DMS153 treated with DMSO at 0.1 percent for 48 hours (cell line): ENCODE data around the gene SARDH.
"Not testable (repeated sequence)": the region's sequence is repeated elsewhere in the genome, so short reads cannot be mapped to it uniquely, and the experiment has no call there.

ENCODE experiments used
- DNase-seq: peaks from one replicate; lab custom pipeline; 2025; ENCODE audit not compliant: unreplicated experiment; lab: John Stamatoyannopoulos, UW

The SARDH gene

DNA sequence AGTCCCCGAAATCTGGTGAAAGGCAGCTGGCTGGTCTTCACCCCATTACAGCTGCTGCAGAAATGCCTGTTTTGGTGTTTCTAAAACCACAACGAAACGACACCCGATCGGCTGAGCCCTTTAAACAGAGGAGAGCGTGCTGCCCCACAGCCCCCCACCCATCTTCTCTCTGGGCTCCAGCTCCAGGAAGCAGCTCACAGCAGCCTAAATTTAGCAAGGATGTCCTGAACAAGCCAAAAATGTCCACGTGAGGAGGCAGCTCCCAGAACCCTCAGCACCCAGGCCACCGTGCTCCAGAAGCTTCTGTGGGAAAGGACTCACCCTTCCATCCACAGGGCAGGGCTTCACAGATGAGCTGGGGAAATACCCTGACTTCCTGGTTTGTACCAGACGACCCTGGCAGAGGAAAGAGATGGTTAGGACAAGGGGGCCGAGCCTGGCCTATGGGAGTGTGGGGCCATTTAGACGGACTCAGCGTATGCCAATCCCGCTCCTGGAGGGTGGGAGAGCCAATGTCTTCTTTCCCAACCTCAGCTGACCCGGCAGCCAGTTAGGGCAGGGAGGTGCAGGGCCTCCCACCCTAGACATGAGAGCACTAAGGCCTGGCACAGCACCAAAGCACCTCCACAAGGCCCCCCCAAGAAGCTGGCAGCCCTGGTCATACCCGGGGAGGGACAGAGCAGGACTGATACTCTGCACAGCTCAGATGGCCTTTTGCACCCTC, 39.1 kb upstream of the SARDH start:
- DNase-seq, result no peak

DNA sequence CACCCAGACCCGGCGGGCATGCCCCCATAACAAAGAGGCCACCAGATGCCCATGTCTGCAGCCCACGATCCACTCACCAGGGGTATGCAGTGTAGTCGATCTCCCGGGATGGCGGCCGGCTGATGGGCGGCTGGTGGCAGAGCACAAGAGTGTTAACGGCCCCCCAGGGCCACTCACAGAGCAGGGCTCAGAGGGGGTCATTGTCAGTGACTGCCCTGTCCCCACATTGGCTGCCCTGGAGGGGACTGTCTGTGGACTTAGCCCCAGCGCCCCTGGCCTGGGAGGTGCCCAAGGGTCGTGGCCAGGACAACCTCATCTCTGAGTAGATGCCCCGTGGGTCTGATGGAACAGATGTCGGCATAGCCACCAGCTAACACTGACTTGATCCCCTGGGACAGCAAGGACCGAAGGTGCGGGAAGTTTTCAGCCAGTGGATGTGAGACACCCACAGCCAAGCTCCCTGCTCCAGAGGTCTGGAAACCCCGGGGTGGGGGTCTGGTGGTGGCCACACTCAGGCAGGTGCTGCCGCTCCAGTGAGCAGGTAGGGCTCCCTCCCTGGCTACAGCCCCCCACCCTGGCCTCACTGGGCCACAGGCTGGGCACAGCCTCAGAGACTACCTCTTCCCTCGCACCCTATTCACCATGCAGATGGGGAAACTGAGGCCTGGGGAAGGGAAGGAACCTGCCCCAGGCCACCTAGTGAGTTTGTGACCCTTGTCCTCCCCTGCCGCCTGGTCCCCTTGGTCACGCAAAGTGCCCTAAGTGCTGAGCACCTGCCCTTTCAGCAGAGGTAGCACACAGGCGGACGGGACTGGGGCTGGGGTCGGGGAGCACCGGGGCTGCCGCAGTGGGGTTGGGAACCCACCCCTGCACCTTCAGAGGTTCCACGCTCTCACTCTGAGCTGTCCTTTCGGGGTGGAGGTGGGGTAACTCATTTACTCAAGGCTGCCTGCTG, 38.1 kb upstream of the SARDH start:
- DNase-seq, result no peak

DNA sequence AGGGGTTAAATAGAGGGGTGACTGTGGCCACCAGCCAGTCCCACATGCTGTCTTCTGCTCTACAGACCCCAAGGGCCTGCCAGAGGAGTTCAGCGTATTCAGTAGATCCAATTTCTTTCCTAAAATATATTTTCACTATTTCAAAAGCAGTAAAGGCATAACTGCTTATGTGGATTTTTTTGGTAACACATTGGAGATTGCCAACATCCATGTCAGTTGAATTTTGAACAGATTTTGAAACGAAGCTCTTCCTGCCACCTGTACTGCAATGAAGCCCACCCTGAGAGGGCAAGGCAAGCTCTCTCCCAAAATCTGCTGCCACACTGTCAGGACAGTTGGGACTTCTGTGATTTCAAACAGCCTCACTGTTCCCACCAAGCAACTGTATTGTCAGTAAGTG, 37.1 kb upstream of the SARDH start:
- no peak for DNase-seq

DNA sequence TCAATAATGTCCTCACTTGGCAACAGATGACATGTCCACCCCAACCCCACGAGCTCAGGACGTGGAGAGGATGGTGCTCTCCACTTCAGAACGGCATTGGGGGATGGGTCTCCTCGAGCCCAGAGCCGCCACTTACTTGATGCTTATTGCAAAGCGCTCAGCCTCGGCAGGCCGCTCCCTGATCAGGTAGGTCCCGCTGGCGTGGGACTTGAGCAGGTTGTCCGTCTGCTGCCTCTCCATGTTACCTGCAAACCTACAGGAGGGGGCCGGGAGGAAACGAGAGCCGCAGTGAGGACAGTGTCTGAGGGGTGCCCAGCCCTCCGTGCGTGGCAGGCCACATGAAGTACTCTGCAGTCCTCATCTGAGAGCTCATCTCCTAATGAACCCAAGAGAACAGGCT, 36.6 kb upstream of the SARDH start:
- DNase-seq, result no peak

DNA sequence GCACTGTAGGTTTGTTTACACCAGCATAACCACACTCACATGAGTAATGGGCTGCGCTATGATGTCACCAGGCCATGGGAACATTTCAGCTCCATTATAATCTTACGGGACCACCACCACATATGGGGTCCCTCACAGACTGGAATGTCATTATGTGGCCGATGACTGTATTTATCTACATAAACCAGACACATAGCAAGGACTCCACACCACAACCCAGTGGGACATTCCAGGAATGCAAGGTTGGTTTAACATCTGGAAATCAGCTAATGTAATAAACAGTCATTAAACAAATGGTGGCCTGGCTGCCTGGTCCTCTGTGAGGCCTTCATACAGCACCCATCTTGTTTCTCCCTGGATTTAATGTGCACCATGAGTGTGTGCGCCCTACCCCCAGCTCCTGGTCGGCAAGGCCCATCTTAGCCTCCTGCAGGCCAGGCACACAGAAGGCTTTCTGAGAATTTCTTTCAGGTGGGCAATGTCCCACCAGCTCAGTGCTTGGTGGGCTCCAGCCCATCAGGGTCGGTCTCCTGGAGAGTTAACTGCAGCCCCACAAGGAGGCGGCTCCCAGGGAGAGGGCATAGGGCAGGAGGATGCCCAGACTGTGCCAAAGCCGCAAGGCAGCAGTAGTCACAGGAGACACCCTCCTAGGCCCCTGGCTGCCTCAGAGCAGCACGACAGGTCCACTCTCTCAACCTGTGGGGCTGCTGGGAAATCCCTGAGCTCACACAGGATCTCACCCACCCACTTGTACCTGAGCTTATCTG, 35.9 kb upstream of the SARDH start:
- DNase-seq, result no peak

DNA sequence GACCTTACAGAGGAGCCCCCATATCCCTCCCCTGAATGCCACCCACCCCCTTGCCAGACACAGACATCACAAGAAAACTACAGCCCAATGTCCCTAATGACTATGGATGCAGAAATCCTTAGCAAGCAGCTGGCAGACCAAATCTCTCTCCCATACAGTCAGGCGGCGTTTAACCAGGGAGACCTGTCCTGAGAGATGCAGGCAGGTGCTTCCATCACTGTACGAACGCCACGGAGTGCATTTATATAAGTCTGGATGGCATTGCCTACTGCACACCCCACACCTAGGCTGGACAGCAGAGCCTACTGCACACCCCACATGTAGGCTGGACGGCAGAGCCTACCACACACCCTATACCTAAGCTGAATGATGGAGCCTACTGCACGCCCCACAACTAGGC, 34.4 kb upstream of the SARDH start:
- no peak for DNase-seq

DNA sequence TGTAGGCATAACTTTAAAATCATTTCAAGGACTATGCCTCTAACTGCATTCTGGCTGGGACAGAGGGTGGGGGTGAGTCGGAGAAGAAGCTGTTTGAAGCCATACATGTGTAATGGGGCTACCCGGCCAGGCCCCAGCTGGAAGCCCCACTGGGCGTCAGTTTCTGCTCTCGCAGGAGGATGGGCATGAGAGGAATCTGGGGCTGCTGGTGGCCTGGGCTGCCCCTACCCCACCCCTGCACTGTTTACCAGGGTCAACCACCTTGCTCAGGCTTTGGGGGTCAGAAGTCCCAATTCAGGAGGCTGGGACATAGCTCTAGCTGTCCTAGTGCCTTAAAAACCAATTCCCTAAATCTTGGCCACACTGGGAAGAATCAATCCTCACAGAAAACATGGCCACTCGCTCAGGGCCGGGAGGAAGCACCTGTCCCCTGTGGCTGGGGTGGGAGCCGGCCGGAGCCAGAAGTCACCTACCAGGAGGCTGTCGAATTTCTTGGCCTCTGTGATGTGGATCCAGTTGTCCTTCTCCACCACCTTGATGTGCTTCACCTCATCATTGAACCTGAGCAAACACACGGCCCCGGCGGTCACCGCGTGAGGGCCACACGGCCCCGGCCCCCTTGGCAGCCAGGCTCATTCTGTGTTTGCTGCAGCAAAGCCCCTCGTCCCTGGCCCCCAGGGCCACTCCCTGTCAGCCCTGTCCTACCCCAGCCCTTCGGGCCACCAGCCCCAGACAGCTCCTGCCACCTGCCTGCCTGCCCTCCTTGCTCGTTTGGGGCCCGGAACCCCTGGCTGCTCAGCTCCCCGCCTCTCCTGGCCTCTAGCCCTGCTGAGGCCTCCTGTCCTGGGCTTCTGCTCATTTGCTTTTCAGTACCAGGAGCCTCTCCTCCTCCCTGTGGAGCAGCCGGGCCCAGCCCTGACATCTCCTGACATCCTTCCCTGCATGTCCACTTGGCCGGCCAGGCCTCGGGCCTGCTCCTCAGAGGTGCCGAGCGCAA, 33.6 kb upstream of the SARDH start:
- DNase-seq, result no peak

DNA sequence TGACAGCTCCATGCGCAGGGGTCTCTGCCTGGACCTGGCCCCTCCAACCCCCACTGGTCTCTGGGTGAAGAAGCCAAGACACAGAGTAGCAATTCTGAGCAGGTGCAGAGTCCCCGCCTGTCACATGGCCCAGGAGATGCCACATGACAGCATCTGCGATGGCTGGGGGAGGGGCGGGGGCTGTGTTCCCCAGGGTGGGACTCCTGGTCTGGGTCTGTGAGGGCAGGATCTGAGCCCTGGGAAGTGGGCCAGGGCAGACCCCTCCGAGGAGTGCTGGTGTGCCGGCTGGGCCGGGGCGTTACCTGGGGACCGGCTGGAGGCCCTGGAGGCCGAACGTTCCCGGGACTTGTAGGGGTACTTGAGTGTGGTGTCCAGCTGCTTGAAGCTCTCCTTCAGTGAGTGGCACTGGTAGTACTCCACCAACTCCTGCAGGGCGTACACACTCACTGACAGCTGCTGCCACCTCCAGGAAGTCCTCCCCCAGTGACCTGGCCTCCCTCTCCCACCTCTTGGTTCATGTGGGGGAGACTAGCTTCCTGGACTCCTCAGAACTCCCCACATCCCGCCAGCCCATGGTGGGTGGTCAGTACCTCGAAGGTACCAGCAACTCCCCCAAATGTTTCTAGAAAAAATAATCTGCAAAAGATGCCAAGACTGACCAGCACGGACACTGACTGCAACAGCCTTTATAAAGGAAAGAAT, 32.1 kb upstream of the SARDH start:
- no peak for DNase-seq

DNA sequence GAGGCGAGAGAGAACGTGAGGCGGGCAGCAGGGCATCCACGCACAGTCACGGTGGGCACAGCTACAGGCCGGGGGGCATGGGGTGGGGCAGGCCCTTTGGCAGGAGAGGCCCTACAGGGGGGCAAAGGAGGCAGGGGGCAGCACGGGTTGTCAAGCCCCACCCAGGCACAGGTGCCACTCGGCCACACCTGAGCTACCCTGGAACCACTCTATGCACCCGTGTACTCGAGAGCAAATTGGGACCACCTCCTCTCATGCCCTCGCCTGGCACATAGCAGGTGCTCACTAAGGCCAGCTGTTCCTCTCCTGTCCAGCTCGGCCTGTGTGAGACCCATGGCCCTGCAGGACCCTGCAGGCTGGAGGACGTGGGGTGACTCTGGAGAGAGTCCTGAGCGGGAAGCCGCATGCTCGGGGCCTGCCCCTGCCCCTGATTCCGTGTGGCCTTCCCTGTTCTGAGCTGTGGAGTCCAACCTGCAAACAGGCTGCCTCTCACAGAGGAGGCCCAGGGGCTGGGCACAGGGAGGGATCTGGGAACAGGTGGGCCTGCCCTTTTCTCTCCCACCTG, 31.4 kb upstream of the SARDH start:
- DNase-seq, result no peak

DNA sequence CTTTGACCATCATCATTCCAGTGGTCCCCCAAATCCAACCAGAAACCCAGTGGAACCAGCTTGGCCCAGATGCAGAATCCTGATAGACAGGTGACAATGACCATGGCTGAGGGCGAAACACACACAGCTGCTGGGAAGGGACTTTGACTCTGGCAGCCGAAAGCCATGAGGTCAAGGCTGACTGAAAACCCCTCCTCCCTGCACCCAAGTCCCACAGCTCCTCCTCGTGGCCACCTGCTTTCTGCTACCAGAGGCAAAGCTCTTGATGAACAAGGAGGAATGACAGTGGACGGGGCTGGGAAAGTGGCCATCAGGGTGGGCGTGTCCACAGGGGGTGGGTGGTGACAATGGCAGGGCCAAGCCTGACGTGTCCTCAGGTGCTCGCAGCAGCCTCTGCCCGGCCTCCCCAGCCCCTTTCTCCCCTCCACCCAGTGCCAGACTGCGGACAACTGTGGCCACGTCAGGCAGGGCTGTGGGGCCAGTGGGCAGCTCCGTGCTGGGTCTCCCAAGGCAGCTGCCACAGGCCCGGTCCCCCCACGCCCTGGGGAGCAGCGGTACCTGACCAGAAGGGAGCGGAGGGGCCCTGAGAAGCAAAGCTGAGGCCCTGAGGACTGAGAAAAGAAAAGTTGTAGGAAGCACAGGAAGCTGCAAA, 30.8 kb upstream of the SARDH start:
- no peak for DNase-seq

DNA sequence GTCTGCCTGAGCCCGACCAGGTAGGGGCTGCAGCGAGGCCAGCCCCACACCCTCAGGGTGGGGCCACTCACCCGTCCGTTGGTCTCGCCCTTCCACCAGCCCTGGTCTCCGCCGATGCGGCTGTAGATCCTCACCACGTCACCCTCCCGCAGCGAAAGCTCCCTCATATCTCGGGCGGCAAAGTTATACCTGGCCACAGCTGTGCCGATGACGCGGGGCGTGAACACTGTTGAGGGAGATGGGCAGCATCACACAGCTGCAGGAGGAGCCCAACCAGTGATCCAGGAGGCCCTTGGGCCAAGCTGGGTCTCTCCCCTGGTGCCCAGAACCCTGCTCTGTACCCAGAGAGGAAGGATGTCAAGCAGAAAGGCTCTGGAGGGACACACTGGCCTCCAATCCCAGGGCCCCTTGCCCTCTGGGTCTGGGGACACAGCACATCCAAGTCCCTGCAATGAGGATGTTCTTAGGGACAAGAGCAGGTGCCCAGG, 30.3 kb upstream of the SARDH start:
- no peak for DNase-seq

DNA sequence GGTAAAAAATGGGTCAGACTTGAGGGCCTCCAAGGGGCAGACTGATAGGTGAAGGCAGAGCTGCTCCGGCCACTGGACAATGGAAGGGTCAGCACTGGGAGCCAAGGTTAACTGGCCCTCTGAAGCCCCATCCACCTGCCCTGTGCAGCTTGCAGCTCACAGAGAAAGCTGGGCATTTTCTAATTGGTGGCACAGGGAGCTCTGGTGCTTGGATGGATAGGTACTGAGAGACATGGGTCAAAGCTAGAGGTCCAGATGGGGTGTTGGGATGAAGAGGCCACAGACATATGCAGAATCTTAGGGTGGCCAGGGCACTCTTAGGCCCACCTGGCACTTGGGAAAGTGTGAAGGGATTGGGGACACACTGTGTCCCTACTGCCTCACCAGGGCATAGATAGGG, 29.5 kb upstream of the SARDH start:
- no peak for DNase-seq

DNA sequence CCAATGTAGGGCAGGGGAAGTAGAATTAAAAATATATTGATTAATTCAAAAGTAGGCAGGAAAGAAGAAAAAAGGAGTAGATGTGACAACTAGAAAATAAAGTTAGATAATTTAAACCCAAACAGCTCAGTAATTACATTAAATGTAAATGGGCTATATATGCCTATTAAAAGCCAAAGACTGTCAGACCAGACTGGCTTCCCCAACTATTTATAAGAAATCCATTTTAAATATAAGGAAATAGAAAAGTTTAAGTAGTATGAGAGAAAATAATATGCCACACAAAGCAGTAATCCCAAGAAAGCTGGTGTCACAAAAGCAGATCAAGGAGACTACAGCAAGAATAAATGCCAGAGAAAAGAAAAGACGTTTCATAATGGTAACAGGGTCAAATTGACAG, 28.9 kb upstream of the SARDH start:
- DNase-seq, result no peak

DNA sequence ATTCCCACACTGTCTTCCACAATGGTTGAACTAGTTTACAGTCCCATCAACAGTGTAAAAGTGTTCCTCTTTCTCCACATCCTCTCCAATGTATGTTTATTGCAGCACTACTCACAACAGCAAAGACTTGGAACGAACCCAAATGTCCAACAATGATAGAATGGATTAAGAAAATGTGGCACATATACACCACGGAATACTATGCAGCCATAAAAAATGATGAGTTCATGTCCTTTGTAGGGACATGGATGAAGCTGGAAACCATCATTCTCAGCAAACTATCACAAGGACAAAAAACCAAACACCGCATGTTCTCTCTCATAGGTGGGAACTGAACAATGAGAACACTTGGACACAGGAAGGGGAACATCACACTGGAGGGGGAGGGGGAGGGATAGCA, 28.1 kb upstream of the SARDH start:
- not testable (repeated sequence) for DNase-seq

DNA sequence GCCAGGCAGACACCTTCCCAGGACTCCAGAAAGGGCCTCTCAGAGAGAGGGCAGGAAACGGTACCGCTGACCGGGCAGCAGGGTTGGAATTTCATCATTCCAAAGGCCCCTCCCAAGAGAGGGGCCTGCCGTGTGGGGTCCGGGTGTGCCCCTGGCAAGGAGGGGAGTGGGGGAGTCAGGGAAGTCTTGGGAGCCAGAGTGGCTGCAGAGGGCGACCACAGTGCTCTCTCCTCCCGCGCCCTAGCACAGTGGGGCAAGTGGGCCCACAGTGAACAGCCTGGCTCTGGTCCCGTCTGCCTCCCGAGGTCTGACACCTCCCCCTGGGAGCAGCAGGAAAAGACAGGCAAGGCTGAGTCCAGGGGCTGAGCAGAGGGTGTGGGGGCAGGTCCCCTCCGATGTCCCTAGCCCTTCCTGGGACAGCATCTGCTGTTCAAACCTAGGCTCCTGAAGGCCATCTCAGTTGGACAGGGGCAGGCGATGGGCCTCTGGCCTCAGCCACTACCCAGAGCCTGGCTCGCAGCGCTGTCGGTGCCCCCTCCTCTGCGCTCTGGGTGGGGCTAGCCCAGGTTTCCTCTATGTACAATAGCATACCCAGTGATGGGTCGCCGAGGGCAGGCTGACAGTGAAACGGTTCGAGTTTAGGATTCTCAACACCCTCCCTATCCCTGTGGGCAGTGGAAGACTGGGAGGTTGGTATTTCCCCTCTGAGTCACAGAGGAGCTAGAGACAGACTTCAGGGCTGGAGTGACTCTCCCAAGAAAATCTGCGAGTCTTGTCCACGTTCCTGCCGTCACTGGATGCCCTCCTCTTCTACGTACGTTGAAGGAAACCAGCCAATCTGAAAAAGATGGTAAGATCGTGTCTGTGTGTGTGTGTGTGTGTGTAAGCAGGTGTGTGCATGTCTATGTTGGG, 25.4 kb upstream of the SARDH start:
- no peak for DNase-seq

DNA sequence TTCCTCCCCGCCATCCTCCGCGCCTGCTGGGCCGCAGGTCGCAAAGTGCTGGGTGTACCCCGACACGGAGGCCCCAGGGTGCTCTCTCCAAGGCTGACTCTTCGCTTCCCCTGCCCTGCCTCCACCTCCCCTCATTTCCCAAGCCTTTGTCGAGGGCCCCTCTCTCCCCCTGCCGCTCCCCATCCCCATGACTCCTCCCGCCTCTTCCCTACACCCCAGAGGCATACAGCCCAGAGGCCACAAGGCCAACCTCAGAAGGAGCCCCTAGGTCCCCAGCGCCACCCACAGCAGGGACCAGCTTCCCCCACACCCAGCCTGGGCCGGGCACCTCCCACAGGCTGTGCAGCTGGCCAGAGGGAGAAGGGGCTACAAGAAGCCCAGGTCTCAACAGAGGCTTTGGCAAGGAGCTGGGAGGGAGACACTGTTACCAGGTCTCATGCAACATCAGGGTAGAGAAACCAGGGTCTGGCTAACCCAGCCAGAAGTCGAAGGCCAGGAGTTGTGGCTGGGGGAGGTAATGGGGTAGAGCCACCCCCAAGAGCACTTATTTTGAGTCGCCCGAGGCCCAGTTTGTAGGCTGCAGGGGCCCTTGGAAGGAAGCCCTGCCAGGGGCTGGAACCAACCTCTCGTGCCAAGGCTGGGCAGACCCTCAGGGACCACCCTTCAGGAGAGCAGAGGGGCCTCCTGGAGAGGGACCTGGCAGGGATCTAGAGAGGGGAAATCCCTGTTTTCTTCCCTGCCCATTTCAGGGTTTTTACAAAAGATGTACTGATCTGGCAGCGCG, 24.5 kb upstream of the SARDH start:
- no peak for DNase-seq

DNA sequence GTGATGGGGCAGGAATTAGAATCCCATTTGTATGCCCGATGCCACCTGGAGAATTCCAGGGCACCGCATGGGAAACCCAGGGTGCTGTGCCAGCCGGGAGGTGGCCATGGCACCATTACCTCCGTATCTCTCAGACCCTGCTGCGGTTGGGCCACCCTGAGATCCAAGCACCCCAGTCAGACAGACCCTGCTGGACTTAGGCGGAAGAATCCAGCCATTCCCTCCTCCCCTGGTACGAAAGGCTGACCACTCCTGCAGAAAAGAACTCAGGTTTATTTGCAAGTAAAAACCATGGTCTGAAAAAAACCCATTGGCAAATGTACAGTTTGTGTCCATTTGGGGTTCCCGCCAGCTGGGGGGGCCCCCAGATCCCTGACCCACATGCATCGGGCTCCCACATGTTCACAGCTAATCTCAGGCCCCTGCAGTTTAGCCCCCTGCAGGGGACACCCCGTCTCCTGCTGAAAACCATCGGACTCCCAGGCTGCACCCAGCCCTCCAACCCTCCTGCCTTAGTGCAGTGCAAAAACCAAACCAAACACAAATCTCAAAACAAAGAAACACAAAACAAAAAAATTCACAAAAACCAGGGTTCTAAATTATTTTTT, 23.6 kb upstream of the SARDH start:
- no peak for DNase-seq
